Astrocyte (in vitro differentiated cells and primary cell): Measurements from ENCODE around the gene CYGB. TPM values are rescaled to one million over a fixed set of nuclear protein-coding genes. Genes with fewer than 3 reads are reported as not detected.

Experiments used
- DNase-seq: peaks from one replicate; pipeline ENCODE4 v3.0.0-alpha.2; 2010; ENCODE audit warnings: low read depth
- FAIRE-seq: peaks from 2 replicates; lab custom pipeline; 2011; peaks lifted over from hg19 to GRCh38; lab: Jason Lieb, UNC
- H2AFZ ChIP-seq: 2 replicates; pipeline ENCODE4 v1.6.0; 2012; ENCODE audit warnings: low read depth, low read length, inconsistent platforms
- H3K27ac ChIP-seq: 2 replicates; pipeline ENCODE4 v1.5.1; 2011; ENCODE audit warnings: low read depth, low read length, inconsistent platforms
- H3K27me3 ChIP-seq: 2 replicates; pipeline ENCODE4 v1.6.0; 2011; ENCODE audit warnings: low read length, inconsistent platforms; ENCODE audit not compliant: insufficient read depth
- H3K36me3 ChIP-seq: 2 replicates; pipeline ENCODE4 v1.5.1; 2011; ENCODE audit warnings: low read length, inconsistent platforms; ENCODE audit not compliant: insufficient read depth
- H3K4me1 ChIP-seq: 2 replicates; pipeline ENCODE4 v1.5.1; 2011; ENCODE audit warnings: low read length, inconsistent platforms; ENCODE audit not compliant: insufficient read depth
- H3K4me2 ChIP-seq: 2 replicates; pipeline ENCODE4 v1.6.0; 2012; ENCODE audit warnings: low read length, inconsistent platforms
- H3K4me3 ChIP-seq: 2 replicates; pipeline ENCODE4 v1.5.1; 2011; ENCODE audit warnings: low read depth, mild to moderate bottlenecking, low read length, inconsistent platforms; ENCODE audit not compliant: insufficient read depth
- H3K79me2 ChIP-seq: 2 replicates; pipeline ENCODE4 v1.6.0; 2012; ENCODE audit warnings: mild to moderate bottlenecking, low read length, inconsistent platforms; ENCODE audit not compliant: insufficient read depth
- H3K9ac ChIP-seq: 2 replicates; pipeline ENCODE4 v1.6.0; 2012; ENCODE audit warnings: mild to moderate bottlenecking, low read length, inconsistent platforms
- H3K9me3 ChIP-seq: 2 replicates; pipeline ENCODE4 v1.5.1; 2012; ENCODE audit warnings: low read depth, mild to moderate bottlenecking, low read length, inconsistent platforms; ENCODE audit not compliant: insufficient read depth
- H4K20me1 ChIP-seq: 2 replicates; pipeline ENCODE4 v1.6.0; 2012; ENCODE audit warnings: low read length, inconsistent platforms; ENCODE audit not compliant: insufficient read depth
- H3K27ac Mint-ChIP-seq: one replicate; pipeline ENCODE4 v1.8.0; 2021; ENCODE audit warnings: mild to moderate bottlenecking, mixed read lengths; ENCODE audit not compliant: unreplicated experiment
- H3K27me3 Mint-ChIP-seq: one replicate; pipeline ENCODE4 v1.8.0; 2021; ENCODE audit warnings: low read depth, mixed read lengths; ENCODE audit not compliant: unreplicated experiment
- H3K36me3 Mint-ChIP-seq: one replicate; pipeline ENCODE4 v1.8.0; 2021; ENCODE audit warnings: low read depth, mixed read lengths; ENCODE audit not compliant: unreplicated experiment
- H3K4me1 Mint-ChIP-seq: one replicate; pipeline ENCODE4 v1.8.0; 2021; ENCODE audit warnings: low read depth, mixed read lengths; ENCODE audit not compliant: unreplicated experiment
- H3K4me3 Mint-ChIP-seq: one replicate; pipeline ENCODE4 v1.8.0; 2021; ENCODE audit warnings: mild to moderate bottlenecking, moderate library complexity, mixed read lengths; ENCODE audit not compliant: unreplicated experiment
- H3K9me3 Mint-ChIP-seq: one replicate; pipeline ENCODE4 v1.8.0; 2021; ENCODE audit warnings: mild to moderate bottlenecking, mixed read lengths; ENCODE audit not compliant: unreplicated experiment
- EZH2 ChIP-seq: IDR thresholded peaks from 2 replicates; pipeline ENCODE4 v1.6.1; 2012; ENCODE audit warnings: mild to moderate bottlenecking, low read length, inconsistent platforms; ENCODE audit not compliant: insufficient read depth
- total RNA-seq: library from RNA; stranded (reverse); gene quantifications from 2 replicates; pipeline ENCODE4 v1.2.1, GENCODE V29; 2021
- TF ChIP-seq, protein P1 (sequence below): IDR thresholded peaks from 2 replicates; pipeline ENCODE4 v1.5.1; 2011; ENCODE audit warnings: low read depth, mild to moderate bottlenecking, inconsistent platforms, low read length, moderate library complexity; ENCODE audit not compliant: insufficient read depth

Gene CYGB
- total RNA-seq, 1 donor from 2014 or later: 29.2 TPM

DNA sequence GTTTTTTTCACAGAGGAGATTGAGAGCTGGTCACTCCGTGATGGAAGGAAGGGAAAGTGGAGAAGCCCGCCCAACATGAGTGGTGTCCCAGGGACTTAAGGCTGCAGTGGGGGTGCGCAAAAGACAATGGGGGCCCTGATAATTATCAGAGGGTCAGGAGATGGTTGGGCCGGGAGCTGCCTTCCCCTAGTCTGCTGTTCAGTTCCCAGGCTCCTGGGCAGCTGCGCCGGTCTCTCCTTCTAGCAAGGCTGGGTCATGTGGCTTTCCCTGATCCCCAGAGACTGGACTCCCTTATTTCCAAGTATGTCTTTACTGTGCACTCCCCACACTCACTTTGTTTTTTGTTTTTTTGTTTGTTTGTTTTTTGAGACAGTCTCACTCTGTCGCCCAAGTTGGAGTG is 16.2 kb downstream of the CYGB start:
- Mint-ChIP-seq H3K27ac (no peak overlapping the region), H3K4me1 (no peaks in the 10 kb centered on the region), H3K9me3 (no peaks in the 10 kb centered on the region), H3K27me3 (peaks cover 26% of the 10 kb centered on the region), H3K36me3 (no peaks in the 10 kb centered on the region), H3K4me3 (no peak overlapping the region)
- Histone ChIP-seq H4K20me1 (no peaks in the 10 kb centered on the region), H3K27ac (no peak overlapping the region), H3K4me3 (no peak overlapping the region), H2AFZ (no peak overlapping the region), H3K9ac (no peak overlapping the region), H3K9me3 (no peaks in the 10 kb centered on the region), H3K4me2 (no peak overlapping the region), H3K36me3 (no peaks in the 10 kb centered on the region), H3K79me2 (no peaks in the 10 kb centered on the region), H3K4me1 (peaks cover 10% of the 10 kb centered on the region), H3K27me3 (no peaks in the 10 kb centered on the region)
- no peak for DNase-seq
- no peak for TF ChIP-seq EZH2
- TF ChIP-seq, protein P1, sequence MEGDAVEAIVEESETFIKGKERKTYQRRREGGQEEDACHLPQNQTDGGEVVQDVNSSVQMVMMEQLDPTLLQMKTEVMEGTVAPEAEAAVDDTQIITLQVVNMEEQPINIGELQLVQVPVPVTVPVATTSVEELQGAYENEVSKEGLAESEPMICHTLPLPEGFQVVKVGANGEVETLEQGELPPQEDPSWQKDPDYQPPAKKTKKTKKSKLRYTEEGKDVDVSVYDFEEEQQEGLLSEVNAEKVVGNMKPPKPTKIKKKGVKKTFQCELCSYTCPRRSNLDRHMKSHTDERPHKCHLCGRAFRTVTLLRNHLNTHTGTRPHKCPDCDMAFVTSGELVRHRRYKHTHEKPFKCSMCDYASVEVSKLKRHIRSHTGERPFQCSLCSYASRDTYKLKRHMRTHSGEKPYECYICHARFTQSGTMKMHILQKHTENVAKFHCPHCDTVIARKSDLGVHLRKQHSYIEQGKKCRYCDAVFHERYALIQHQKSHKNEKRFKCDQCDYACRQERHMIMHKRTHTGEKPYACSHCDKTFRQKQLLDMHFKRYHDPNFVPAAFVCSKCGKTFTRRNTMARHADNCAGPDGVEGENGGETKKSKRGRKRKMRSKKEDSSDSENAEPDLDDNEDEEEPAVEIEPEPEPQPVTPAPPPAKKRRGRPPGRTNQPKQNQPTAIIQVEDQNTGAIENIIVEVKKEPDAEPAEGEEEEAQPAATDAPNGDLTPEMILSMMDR: no peak
- FAIRE-seq: no peak

DNA sequence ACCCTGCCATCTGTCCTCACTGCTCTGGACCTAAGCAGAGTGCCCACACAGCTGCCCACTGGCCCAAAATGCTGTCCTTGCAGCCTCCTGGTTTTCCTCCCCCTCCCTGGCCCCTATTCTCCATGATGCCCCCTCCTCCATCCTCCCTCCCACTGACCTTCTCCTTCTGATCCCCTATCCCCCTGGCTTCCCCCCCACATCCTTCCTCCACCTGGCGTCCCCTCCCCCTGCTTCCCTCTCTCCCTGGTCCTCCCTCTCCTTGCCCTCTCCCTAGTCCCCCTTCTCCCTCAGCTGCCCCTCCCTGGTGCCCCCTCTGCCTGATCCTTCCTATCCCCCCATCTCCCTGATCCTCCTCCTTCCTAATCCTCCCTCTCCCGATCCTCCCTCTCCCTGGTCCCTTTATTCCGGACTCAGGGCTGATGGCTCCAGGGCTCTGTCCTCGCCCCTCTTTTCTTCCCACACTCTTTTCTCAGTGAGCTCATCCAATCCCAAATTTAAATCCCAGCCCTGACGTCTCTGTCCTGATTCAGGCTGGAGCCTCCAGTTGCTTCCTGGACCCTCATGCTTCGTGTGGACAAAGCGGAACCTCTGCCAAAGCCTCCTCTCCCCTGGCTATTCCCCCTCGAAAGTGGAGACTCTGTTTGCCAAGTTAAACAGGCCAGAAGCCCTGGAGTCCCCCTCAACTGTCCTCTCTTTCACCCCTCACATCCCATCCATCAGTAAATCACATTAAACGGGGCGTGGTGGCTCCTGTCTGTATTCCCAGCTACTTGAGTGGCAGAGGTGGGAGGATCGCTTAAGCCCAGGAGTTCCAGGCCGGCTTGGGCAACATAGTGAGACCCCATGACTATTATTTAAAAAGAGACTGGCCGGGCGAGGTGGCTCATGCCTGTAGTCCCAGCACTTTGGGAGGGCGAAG is 18.2 kb downstream of the CYGB start:
- Mint-ChIP-seq H3K36me3 (no peaks in the 10 kb centered on the region), H3K9me3 (no peaks in the 10 kb centered on the region), H3K4me3 (no peak overlapping the region), H3K27ac (no peak overlapping the region), H3K27me3 (peaks cover 26% of the 10 kb centered on the region), H3K4me1 (peaks cover 8% of the 10 kb centered on the region)
- no peak for TF ChIP-seq EZH2
- TF ChIP-seq, protein P1: no peak
- Histone ChIP-seq H3K4me3 (no peak overlapping the region), H3K4me1 (peaks cover 11% of the 10 kb centered on the region), H4K20me1 (no peaks in the 10 kb centered on the region), H3K27ac (no peak overlapping the region), H3K36me3 (no peaks in the 10 kb centered on the region), H3K79me2 (no peaks in the 10 kb centered on the region), H3K9me3 (no peaks in the 10 kb centered on the region), H2AFZ (no peak overlapping the region), H3K27me3 (no peaks in the 10 kb centered on the region), H3K9ac (no peak overlapping the region), H3K4me2 (no peak overlapping the region)
- DNase-seq (no peak), FAIRE-seq (no peak)

DNA sequence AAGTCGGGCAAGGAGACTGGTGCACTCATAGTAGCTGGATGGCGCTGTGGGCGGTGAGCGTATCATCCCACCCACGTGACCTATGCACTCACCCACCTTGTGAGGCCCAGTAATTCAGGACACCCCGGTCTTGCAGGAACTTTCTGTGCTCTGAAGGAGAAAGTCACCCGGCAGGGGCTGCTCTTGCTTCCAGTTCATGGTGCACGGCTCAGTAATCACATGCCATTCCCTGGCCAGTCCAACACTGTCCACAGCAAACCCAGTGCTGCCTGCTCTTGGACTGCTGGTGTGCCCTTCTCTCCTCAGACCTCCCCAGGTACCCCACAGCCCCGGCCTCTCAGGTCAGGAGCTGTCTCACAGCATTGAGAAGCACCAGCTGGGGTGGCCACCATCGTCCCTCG is 19.9 kb downstream of the CYGB start:
- no peak overlapping the region for H3K4me3 ChIP-seq
- H3K4me3 Mint-ChIP-seq: no peak overlapping the region
- no peak overlapping the region for H3K27ac ChIP-seq
- no peaks in the 10 kb centered on the region for H3K36me3 ChIP-seq
- H2AFZ ChIP-seq: no peak overlapping the region
- H3K4me2 ChIP-seq: no peak overlapping the region
- no peaks in the 10 kb centered on the region for H3K79me2 ChIP-seq
- FAIRE-seq (no peak), DNase-seq (no peak)
- no peak for TF ChIP-seq EZH2
- TF ChIP-seq, protein P1: no peak
- no peaks in the 10 kb centered on the region for H3K9me3 ChIP-seq
- H3K27me3 Mint-ChIP-seq: peaks cover 32% of the 10 kb centered on the region
- no peak overlapping the region for H3K27ac Mint-ChIP-seq
- no peaks in the 10 kb centered on the region for H3K27me3 ChIP-seq
- H3K4me1 Mint-ChIP-seq: peaks cover 8% of the 10 kb centered on the region
- no peak overlapping the region for H3K9ac ChIP-seq
- H3K4me1 ChIP-seq: peaks cover 11% of the 10 kb centered on the region
- no peaks in the 10 kb centered on the region for H4K20me1 ChIP-seq
- no peaks in the 10 kb centered on the region for H3K36me3 Mint-ChIP-seq
- no peaks in the 10 kb centered on the region for H3K9me3 Mint-ChIP-seq
